K562 (cell line): ENCODE data around the gene DYRK1A. TPM values are rescaled to one million over a fixed set of nuclear protein-coding genes. Genes with fewer than 3 reads are reported as not detected.

ENCODE experiments used
- ATAC-seq: fragments of 200-7000 bp; cut with Tn5 transposase; 3 replicates; pipeline ENCODE4 v1.9.1; 2020; ENCODE audit warnings: moderate library complexity
- BruUV-seq: library from RNA; stranded (reverse); fragments of 400-500 nt; replicated peaks from 2 replicates; lab custom pipeline; 2021; lab: Mats Ljungman, UMichigan
- CTCF ChIA-PET: fragments of 300-600 bp; formaldehyde crosslinking; extraction: SDS; loops from one replicate; lab custom pipeline; 2021; ENCODE audit warnings: low intra/inter-chr PET ratio; lab: Yijun Ruan, JAX
- POLR2A ChIA-PET: fragments of 300-600, 350-650 bp; sonication (Branson Sonifier 250); formaldehyde crosslinking; extraction: SDS; loops from one replicate; lab custom pipeline; 2021; ENCODE audit warnings: antibody characterized with exemption, inconsistent platforms; lab: Yijun Ruan, JAX
- DNase-seq, 4 experiments: peaks; one replicate each; pipeline versions ENCODE4 v3.0.0 to v3.0.0-alpha.2; 2011 to 2018; ENCODE audit warnings: low spot score in 3 of 4, mixed read lengths in 3 of 4; ENCODE audit errors: extremely low read depth in 1 of 4
- FAIRE-seq: peaks from 2 replicates; lab custom pipeline; 2011; peaks lifted over from hg19 to GRCh38; lab: Jason Lieb, UNC
- H2AFZ ChIP-seq: 2 replicates; pipeline ENCODE4 v1.6.0; 2011; ENCODE audit warnings: low read depth, low read length, control low read depth, inconsistent platforms
- H3K27ac ChIP-seq: fragments of 200-600 bp; 3 replicates; pipeline ENCODE4 v1.8.0; 2011; ENCODE audit warnings: low read depth, mild to moderate bottlenecking, control low read depth, inconsistent platforms, low read length, moderate library complexity, mixed read lengths; ENCODE audit errors: extremely low read depth
- H3K27me3 ChIP-seq, 2 experiments: fragments of 300-600 bp in 1 of 2; 2 replicates in 1 of 2; 3 replicates in 1 of 2; pipeline versions ENCODE4 v1.6.0 to v1.8.0; 2011; ENCODE audit warnings: inconsistent platforms in 2 of 2, low read length in 2 of 2, mild to moderate bottlenecking in 1 of 2, mixed read lengths in 1 of 2, moderate library complexity in 1 of 2; ENCODE audit not compliant: control insufficient read depth in 2 of 2, insufficient read depth in 2 of 2
- H3K36me3 ChIP-seq: fragments of 300-600 bp; 3 replicates; pipeline ENCODE4 v1.8.0; 2011; ENCODE audit warnings: mild to moderate bottlenecking, low read length, inconsistent platforms; ENCODE audit not compliant: control insufficient read depth, insufficient read depth
- H3K4me1 ChIP-seq, 2 experiments: fragments of 200-600 bp in 1 of 2; replicated peaks in 1 of 2; 2 replicates in 1 of 2; 3 replicates in 1 of 2; pipeline versions ENCODE4 v1.5.1 to v1.8.0; 2011; ENCODE audit warnings: inconsistent platforms in 2 of 2, low read length in 2 of 2, mild to moderate bottlenecking in 1 of 2, mixed read lengths in 1 of 2, moderate library complexity in 1 of 2; ENCODE audit not compliant: control insufficient read depth in 2 of 2, insufficient read depth in 2 of 2
- H3K4me2 ChIP-seq: 2 replicates; pipeline ENCODE4 v1.6.1; 2011; ENCODE audit warnings: low read length, control low read depth, inconsistent platforms, mixed read lengths; ENCODE audit not compliant: insufficient read depth
- H3K4me3 ChIP-seq: fragments of 200-600 bp; sonication (generic), shearing (Covaris generic); 2 replicates; pipeline ENCODE4 v1.5.1; 2016; ENCODE audit warnings: control low read depth, inconsistent platforms
- H3K79me2 ChIP-seq: fragments of 200-600 bp; 3 replicates; pipeline ENCODE4 v1.8.0; 2011; ENCODE audit warnings: low read length, inconsistent platforms; ENCODE audit not compliant: control insufficient read depth, insufficient read depth
- H3K9ac ChIP-seq, 2 experiments: 2 replicates each; pipeline versions ENCODE4 v1.6.0 to v1.6.1; 2011; ENCODE audit warnings: low read depth in 2 of 2, low read length in 2 of 2, control low read depth in 1 of 2, inconsistent platforms in 1 of 2, mild to moderate bottlenecking in 1 of 2, mixed read lengths in 1 of 2; ENCODE audit not compliant: insufficient read depth in 1 of 2
- H3K9me1 ChIP-seq: one replicate; pipeline ENCODE4 v1.6.0; 2011; ENCODE audit warnings: inconsistent platforms, mild to moderate bottlenecking, low read length, moderate library complexity; ENCODE audit not compliant: control insufficient read depth, insufficient read depth
- H3K9me3 ChIP-seq: replicated peaks from 2 replicates; pipeline ENCODE4 v1.5.1; 2011; ENCODE audit warnings: low read depth, low read length, inconsistent platforms; ENCODE audit not compliant: control insufficient read depth, insufficient read depth
- H4K20me1 ChIP-seq: replicated peaks from 2 replicates; pipeline ENCODE4 v1.6.1; 2011; ENCODE audit warnings: low read length, inconsistent platforms, mixed read lengths; ENCODE audit not compliant: control insufficient read depth, insufficient read depth
- ATF7 ChIP-seq: fragments of 450-650 bp; IDR thresholded peaks from 2 replicates; pipeline ENCODE4 v1.7.1; 2014; ENCODE audit warnings: mild to moderate bottlenecking, moderate library complexity
- EP300 ChIP-seq: IDR thresholded peaks from 2 replicates; pipeline ENCODE4 v1.6.1; 2012; ENCODE audit warnings: low read length, improper control_type of control experiment
- FOSL1 ChIP-seq: fragments of 200-800 bp; sonication (Bioruptor generic); conservative IDR thresholded peaks from 2 replicates; pipeline ENCODE4 v1.6.1; 2016; ENCODE audit warnings: missing genetic modification characterization, missing compliant biosample characterization
- FOXJ2 ChIP-seq: fragments of 200-800 bp; sonication (Bioruptor generic); IDR thresholded peaks from 2 replicates; pipeline ENCODE4 v1.6.1; 2016; ENCODE audit warnings: missing genetic modification characterization, missing compliant biosample characterization
- FOXO4 ChIP-seq: fragments of 450-650 bp; formaldehyde crosslinking; IDR thresholded peaks from 2 replicates; pipeline ENCODE4 v1.4.0; 2020; ENCODE audit warnings: mild to moderate bottlenecking, moderate library complexity
- MEF2D ChIP-seq: conservative IDR thresholded peaks from 2 replicates; pipeline ENCODE4 v1.6.1; 2016; ENCODE audit warnings: low read depth, missing genetic modification characterization, missing compliant biosample characterization
- MYBL2 ChIP-seq, 2 experiments: fragments of 450-650 bp in 1 of 2; sonication (generic) in 1 of 2; formaldehyde crosslinking in 1 of 2; IDR thresholded peaks; 2 replicates each; pipeline versions ENCODE4 v1.6.1 to v1.8.1; 2017 to 2022; ENCODE audit warnings: borderline replicate concordance in 1 of 2, inconsistent platforms in 1 of 2, low read depth in 1 of 2, mild to moderate bottlenecking in 1 of 2, missing genetic modification reagents in 1 of 2, moderate library complexity in 1 of 2
- NCOA2 ChIP-seq, 2 experiments: fragments of 450-650 bp; IDR thresholded peaks; 2 replicates each; pipeline ENCODE4 v1.6.1; 2018; ENCODE audit warnings: mild to moderate bottlenecking in 2 of 2, moderate library complexity in 1 of 2; ENCODE audit not compliant: partially characterized antibody in 2 of 2
- PTTG1 ChIP-seq: fragments of 450-650 bp; IDR thresholded peaks from 2 replicates; pipeline ENCODE4 v1.6.1; 2016; ENCODE audit warnings: low read depth, mild to moderate bottlenecking, missing genetic modification characterization, missing compliant biosample characterization
- SAP30 ChIP-seq: fragments of 200-600 bp; sonication (generic); IDR thresholded peaks from 2 replicates; pipeline ENCODE4 v1.6.1; 2012; ENCODE audit warnings: borderline replicate concordance, low read depth, mild to moderate bottlenecking, moderate library complexity, low read length, control low read depth, inconsistent platforms; ENCODE audit not compliant: insufficient read depth, poor library complexity, severe bottlenecking
- TGIF2 ChIP-seq: sonication (generic); formaldehyde crosslinking; IDR thresholded peaks from 2 replicates; pipeline ENCODE4 v1.8.1; 2022; ENCODE audit warnings: mild to moderate bottlenecking, missing genetic modification reagents, moderate library complexity
- ZNF311 ChIP-seq: fragments of 250-450 bp; sonication (Bioruptor Pico); IDR thresholded peaks from 2 replicates; pipeline ENCODE4 v1.4.0; 2020; ENCODE audit warnings: mild to moderate bottlenecking, moderate library complexity
- ZNF41 ChIP-seq: fragments of 250-450 bp; sonication (Bioruptor Pico); conservative IDR thresholded peaks from 2 replicates; pipeline ENCODE4 v1.4.0; 2020; ENCODE audit warnings: mild to moderate bottlenecking
- ZNF717 ChIP-seq: fragments of 250-450 bp; sonication (Bioruptor Pico); IDR thresholded peaks from 2 replicates; pipeline ENCODE4 v1.5.0; 2021
- ZNF76 ChIP-seq: fragments of 250-450 bp; sonication (Bioruptor Pico); IDR thresholded peaks from 2 replicates; pipeline ENCODE4 v1.4.0; 2020; ENCODE audit warnings: mild to moderate bottlenecking, moderate library complexity, borderline replicate concordance
- WGBS: fragments of 100-300 bp; shearing (Covaris generic); methylation state at CpG from one replicate; pipeline ENCODE4 v1.1.6; 2016; ENCODE audit warnings: low coverage, mixed read lengths; ENCODE audit not compliant: insufficient coverage; ENCODE audit errors: missing lambda C conversion rate; 5-methylcytosine and 5-hydroxymethylcytosine counted together
- in situ Hi-C: fragments of 300-500 bp; cut with MboI; formaldehyde crosslinking; loops from 4 replicates; pipeline ENCODE4 v1.15.0; 2018; ENCODE audit warnings: inconsistent platforms, mixed read lengths
- intact Hi-C: fragments of 100-400 bp; cut with micrococcal nuclease; formaldehyde crosslinking; loops from 2 replicates; pipeline ENCODE4 v1.14.2; 2022
- polyA plus RNA-seq, 8 experiments: library from polyadenylated mRNA; depleted of rRNA in 4 of 8; stranded (reverse) in 5 of 8; unstranded in 3 of 8; fragments of >200 nt; fragmentation: Nextera tagmentation in 2 of 8; fragmentation: Illumina TruSeq in 1 of 8; extraction: Ambion mirVana in 2 of 8; extraction: Trizol in 1 of 8; gene quantifications; 2 replicates each; pipeline versions ENCODE4 v1.2.1 to v1.2.3, GENCODE V29; 2011 to 2014; ENCODE audit warnings: inconsistent platforms in 1 of 8, missing spikeins in 1 of 8
- total RNA-seq, 7 experiments: library from RNA; depleted of rRNA in 6 of 7; stranded (reverse); fragments of >200 nt in 6 of 7; fragmentation: Illumina TruSeq in 2 of 7; extraction: Trizol in 2 of 7; gene quantifications; 2 replicates each; pipeline versions ENCODE4 v1.2.1 to v1.2.3, GENCODE V29; 2011 to 2021; ENCODE audit warnings: low replicate concordance in 1 of 7
- TF ChIP-seq, protein P1 (sequence below): fragments of 450-650 bp; conservative IDR thresholded peaks from 2 replicates; pipeline ENCODE4 v1.6.1; 2016; ENCODE audit warnings: missing genetic modification characterization, low read depth, mild to moderate bottlenecking, control low read depth, missing compliant biosample characterization

DYRK1A gene
- total and polyA plus RNA-seq, 9 of the 15 experiments (the other 6 are each of a cell fraction or from before 2014, with no cell fraction given): 3.7 to 64.8 (median 42.3) TPM

DNA sequence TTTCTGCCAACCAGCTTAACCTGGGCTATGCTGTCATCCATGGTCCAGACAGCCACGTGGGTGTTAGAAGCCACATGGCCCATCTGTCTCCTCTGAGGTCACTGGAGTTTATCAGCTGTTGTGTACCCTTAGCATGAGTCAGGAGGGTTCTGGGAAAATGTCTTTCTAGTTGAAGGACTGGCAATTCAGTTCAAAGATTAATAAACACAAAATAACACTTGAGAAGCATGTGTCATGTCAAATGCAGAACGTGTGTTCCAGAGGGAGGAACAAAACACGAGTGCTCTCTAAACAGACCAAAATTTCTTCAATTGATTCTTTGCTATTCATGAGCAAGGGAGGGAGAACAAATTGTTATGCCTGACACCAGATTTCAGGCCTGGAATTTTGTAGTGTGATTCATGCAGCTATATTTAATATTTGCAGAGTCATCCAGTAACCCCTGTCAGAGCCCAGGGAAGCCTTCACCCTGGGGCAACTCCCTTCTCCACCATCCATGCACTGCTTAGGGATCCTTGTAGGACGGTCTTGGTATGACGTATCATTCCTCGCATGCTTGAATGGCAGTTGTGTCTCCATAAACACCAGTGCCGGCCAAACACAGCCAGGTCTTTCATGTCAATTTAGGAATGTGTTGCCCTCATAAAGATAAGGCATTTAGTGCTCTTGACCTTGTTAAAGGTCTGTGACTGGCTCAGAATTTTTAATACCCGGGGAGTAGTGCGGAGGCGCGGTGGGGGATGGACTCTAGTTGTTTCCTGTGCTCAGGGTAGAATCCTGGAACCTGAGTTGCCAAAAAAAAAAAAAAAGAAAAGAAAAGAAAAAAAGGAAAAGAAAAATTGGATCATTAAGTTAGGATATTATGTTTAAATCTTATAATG is 27.7 kb upstream of the DYRK1A start:
- DNase-seq (peak; percentile 71 to 89 (median 78)), ATAC-seq (peak; percentile 91), FAIRE-seq (peak; percentile 90)
- POLR2A ChIA-PET: interaction anchor here (0.6 to 2.6 kb wide), 9 partner anchors 9 to 84 kb away, joined by 3 to 15 read pairs (median 4); partner anchors contain the start of gene DYRK1A
- Histone ChIP-seq H2AFZ (peak overlapping the region; percentile 92), H3K9me1 (no peaks in the 10 kb centered on the region), H3K4me3 (no peak overlapping the region), H4K20me1 (no peaks in the 10 kb centered on the region), H3K4me1 (peaks cover 0 to 19% of the 10 kb centered on the region in 2 experiments; a peak in 4 of 5 replicates), H3K79me2 (no peaks in the 10 kb centered on the region), H3K9me3 (0 out of 2 replicates have a peak, but pooled peaks cover 3% of the 10 kb centered on the region), H3K36me3 (no peaks in the 10 kb centered on the region), H3K27ac (peak overlapping the region; percentile 82), H3K27me3 (no peaks in the 10 kb centered on the region), H3K9ac (peak overlapping the region; percentile 30 to 57; a peak in 3 of 4 replicates), H3K4me2 (peak overlapping the region; percentile 76)
- 5% methylated on average over 11 of the region's 11 CpGs for WGBS
- in situ Hi-C loops: no loop called here
- BruUV-seq: no TSS peak
- CTCF ChIA-PET: no interaction called here
- intact Hi-C loops: no loop called here
- TF ChIP-seq MYBL2 (IDR thresholded peaks at IDR 0.05; ENCODE audit: low read depth) (no peak), MYBL2 (CRISPR knock-in tag; IDR thresholded peaks at IDR 0.05; ENCODE audit: borderline replicate concordance) (no peak), MEF2D (peak; percentile 94), FOXO4 (CRISPR knock-in tag) (no peak), PTTG1 (tag) (peak; percentile 69), FOXJ2 (tag) (peak; percentile 31; the same call in 1 of the 2 replicates), SAP30 (no peak), ZNF311 (CRISPR knock-in tag) (0 out of 2 replicates have a peak, but pooled peaks have one; percentile 7), NCOA2 (IDR thresholded peaks at IDR 0.05; ENCODE audit: partially characterized antibody in 2 of 2) (peak in 1 of 2 experiments; percentile 41), ATF7 (peak; percentile 90), ZNF41 (CRISPR knock-in tag) (peak; percentile 35; the same call in 1 of the 2 replicates), ZNF717 (no peak), EP300 (peak; percentile 41; the same call in 1 of the 2 replicates), TGIF2 (CRISPR knock-in tag) (no peak), FOSL1 (tag) (peak; percentile 96), ZNF76 (CRISPR knock-in tag) (0 out of 2 replicates have a peak, but pooled peaks have one; percentile 32)
- TF ChIP-seq, protein P1, sequence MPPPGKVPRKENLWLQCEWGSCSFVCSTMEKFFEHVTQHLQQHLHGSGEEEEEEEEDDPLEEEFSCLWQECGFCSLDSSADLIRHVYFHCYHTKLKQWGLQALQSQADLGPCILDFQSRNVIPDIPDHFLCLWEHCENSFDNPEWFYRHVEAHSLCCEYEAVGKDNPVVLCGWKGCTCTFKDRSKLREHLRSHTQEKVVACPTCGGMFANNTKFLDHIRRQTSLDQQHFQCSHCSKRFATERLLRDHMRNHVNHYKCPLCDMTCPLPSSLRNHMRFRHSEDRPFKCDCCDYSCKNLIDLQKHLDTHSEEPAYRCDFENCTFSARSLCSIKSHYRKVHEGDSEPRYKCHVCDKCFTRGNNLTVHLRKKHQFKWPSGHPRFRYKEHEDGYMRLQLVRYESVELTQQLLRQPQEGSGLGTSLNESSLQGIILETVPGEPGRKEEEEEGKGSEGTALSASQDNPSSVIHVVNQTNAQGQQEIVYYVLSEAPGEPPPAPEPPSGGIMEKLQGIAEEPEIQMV (tag): peak; percentile 70; the same call in 1 of the 2 replicates
